Measurements from ENCODE around the gene PACS2. TPM values are rescaled to one million over a fixed set of nuclear protein-coding genes. Genes with fewer than 3 reads are reported as not detected.
A peak's percentile ranks its signal among the peaks of the same experiment; 100 is the strongest.

The PACS2 gene
- total and polyA plus RNA-seq, 4 donors: 69.2 to 177 (median 123) TPM

- Histone ChIP-seq H3K36me3 (ENCODE audit: control insufficient read depth, insufficient read depth, low read length) (peaks cover 14% of the 10 kb centered on the region), H3K27ac (ENCODE audit: low read depth, low read length) (no peak overlapping the region), H3K4me3 (ENCODE audit: low read depth, low read length) (no peak overlapping the region), H3K27me3 (ENCODE audit: control insufficient read depth, insufficient read depth, low read length) (no peaks in the 10 kb centered on the region), H3K4me1 (ENCODE audit: control insufficient read depth, insufficient read depth, low read length) (peaks cover 42% of the 10 kb centered on the region), H3K9me3 (ENCODE audit: control insufficient read depth, insufficient read depth, low read length) (no peaks in the 10 kb centered on the region)
- 52% methylated on average over 9 of the region's 12 CpGs for WGBS (ENCODE audit: insufficient coverage)
- DNase-seq (ENCODE audit: low read depth in 4 of 6, low spot score in 6 of 6): no peak
These were observed 2.7 kb upstream of the PACS2 start for GRCh38 chr14:105311838-105312237.

DNA sequence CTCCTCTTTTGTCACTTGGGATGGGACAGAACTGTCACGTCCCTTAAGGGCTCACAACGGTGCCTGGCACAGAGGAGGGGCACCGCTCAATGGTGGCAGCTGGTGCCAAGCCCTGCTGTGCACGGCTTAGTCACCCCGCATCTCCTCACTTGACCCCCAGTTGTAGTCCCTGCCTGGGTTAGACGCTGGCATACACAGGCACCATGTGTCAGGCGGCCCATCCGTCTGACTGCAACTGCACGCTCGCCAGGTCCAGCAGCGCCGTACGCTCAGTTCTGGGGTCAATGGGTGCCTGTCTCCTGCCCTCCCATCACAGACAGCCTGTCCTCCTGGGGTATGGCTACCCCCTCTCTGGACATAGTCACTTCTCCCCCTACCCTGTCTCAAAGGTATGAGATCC, 1.6 kb upstream of the PACS2 start:
- Histone ChIP-seq H3K36me3 (ENCODE audit: control insufficient read depth, insufficient read depth, low read length) (peaks cover 12% of the 10 kb centered on the region), H3K27me3 (ENCODE audit: control insufficient read depth, insufficient read depth, low read length) (no peaks in the 10 kb centered on the region), H3K9me3 (ENCODE audit: control insufficient read depth, insufficient read depth, low read length) (no peaks in the 10 kb centered on the region), H3K4me1 (ENCODE audit: control insufficient read depth, insufficient read depth, low read length) (peaks cover 53% of the 10 kb centered on the region), H3K4me3 (ENCODE audit: low read depth, low read length) (no peak overlapping the region), H3K27ac (ENCODE audit: low read depth, low read length) (peak overlapping the region; percentile 88)
- WGBS (ENCODE audit: insufficient coverage): 64% methylated on average over 13 of the region's 13 CpGs
- no peak for DNase-seq (ENCODE audit: low read depth in 4 of 6, low spot score in 6 of 6)

DNA sequence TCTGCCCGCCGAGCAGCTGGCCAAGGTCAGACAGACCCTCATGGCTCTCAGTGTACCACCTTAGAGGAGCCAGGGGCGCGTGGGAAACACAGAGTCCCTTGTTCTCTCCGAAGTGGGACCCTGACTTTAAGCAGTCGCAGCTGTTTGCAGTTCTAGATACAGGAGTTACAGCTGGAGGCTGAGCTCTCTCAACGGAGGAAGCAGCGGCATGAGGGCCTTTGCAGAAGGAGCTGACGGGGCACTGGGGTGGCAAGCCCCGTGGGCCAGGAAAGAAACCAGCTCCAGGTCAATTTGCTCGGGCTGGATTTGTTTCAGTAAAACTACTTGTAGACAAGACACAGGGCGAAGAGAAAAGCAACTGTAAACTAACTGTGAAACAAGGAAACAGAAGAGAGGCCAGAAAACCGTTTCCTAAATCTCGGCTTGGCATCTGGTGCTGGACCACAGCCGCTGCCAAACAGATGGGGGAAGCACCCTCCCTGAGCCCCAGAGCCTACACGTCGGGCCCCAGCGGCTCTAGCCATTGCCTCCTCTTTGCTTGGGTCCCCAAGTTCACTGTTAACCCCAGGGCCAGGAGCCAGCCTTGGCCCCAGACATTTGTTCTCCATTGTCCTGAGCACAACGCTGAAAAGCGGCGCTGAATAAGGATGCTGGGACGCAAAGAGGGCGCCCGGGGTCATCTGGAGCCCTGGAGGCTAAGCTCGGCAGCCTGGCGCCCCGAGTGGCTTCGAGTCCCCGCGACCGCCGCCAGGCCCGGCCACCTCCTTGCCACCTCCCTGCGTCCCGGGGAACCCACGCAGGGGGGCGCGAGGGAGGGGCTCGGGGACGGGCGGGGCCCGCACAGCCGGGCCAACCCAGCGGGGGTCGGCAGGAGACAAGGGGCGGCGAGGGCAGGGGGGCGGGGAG, 914 bp upstream of the PACS2 start:
- H3K4me3 ChIP-seq (ENCODE audit: low read depth, low read length): peak overlapping the region; percentile 35
- peaks cover 12% of the 10 kb centered on the region for H3K36me3 ChIP-seq (ENCODE audit: control insufficient read depth, insufficient read depth, low read length)
- H3K27ac ChIP-seq (ENCODE audit: low read depth, low read length): peak overlapping the region; percentile 88
- no peaks in the 10 kb centered on the region for H3K9me3 ChIP-seq (ENCODE audit: control insufficient read depth, insufficient read depth, low read length)
- H3K27me3 ChIP-seq (ENCODE audit: control insufficient read depth, insufficient read depth, low read length): no peaks in the 10 kb centered on the region
- H3K4me1 ChIP-seq (ENCODE audit: control insufficient read depth, insufficient read depth, low read length): peaks cover 56% of the 10 kb centered on the region
- 7% methylated on average over 47 of the region's 48 CpGs for WGBS (ENCODE audit: insufficient coverage)
- DNase-seq (ENCODE audit: low read depth in 4 of 6, low spot score in 6 of 6): peak in 1 of 6 donors; percentile 37

DNA sequence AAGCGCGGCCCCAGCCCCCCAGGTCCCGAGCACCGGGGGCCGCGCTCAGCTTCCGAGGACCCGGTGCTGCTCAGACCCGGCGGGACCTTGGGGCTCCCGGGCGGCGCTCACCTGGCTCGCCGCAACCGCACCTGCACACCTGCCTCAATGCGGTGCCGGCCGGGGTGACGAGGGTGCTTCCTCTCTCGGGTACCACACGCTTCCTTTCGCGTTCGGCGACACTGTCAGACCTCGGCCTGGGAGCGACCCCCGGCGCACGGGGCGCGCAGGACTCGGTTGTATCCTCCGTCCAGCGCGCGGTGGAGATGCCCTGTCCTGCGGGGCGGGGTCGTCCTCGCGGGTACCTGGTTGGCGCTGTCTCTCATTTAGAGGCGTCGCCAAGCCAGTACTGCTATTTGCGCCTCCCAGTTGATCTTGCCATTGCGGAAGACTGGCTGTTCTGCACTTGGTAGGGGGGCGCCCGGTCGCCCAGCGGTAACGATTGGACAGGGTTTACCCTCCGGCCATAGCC, 718 bp downstream of the PACS2 start:
- Histone ChIP-seq H3K27me3 (ENCODE audit: control insufficient read depth, insufficient read depth, low read length) (no peaks in the 10 kb centered on the region), H3K36me3 (ENCODE audit: control insufficient read depth, insufficient read depth, low read length) (peaks cover 10% of the 10 kb centered on the region), H3K9me3 (ENCODE audit: control insufficient read depth, insufficient read depth, low read length) (no peaks in the 10 kb centered on the region), H3K4me3 (ENCODE audit: low read depth, low read length) (peak overlapping the region; percentile 56), H3K4me1 (ENCODE audit: control insufficient read depth, insufficient read depth, low read length) (peaks cover 56% of the 10 kb centered on the region), H3K27ac (ENCODE audit: low read depth, low read length) (no peak overlapping the region)
- whole genome bisulfite sequencing (ENCODE audit: insufficient coverage): under 1% methylated on average over 54 of the region's 54 CpGs
- DNase-seq (ENCODE audit: low read depth in 4 of 6, low spot score in 6 of 6): peak in 2 of 6 donors; percentile 42 to 50

GRCh38 chr14:105315941-105316576, 1.5 kb downstream of the PACS2 start:
- no peaks in the 10 kb centered on the region for H3K9me3 ChIP-seq (ENCODE audit: control insufficient read depth, insufficient read depth, low read length)
- no peaks in the 10 kb centered on the region for H3K27me3 ChIP-seq (ENCODE audit: control insufficient read depth, insufficient read depth, low read length)
- no peak for DNase-seq (ENCODE audit: low read depth in 4 of 6, low spot score in 6 of 6)
- H3K4me3 ChIP-seq (ENCODE audit: low read depth, low read length): peak overlapping the region; percentile 56
- H3K36me3 ChIP-seq (ENCODE audit: control insufficient read depth, insufficient read depth, low read length): peaks cover 11% of the 10 kb centered on the region
- WGBS (ENCODE audit: insufficient coverage): 73% methylated on average over 15 of the region's 15 CpGs
- H3K27ac ChIP-seq (ENCODE audit: low read depth, low read length): no peak overlapping the region
- peaks cover 56% of the 10 kb centered on the region for H3K4me1 ChIP-seq (ENCODE audit: control insufficient read depth, insufficient read depth, low read length)

DNA sequence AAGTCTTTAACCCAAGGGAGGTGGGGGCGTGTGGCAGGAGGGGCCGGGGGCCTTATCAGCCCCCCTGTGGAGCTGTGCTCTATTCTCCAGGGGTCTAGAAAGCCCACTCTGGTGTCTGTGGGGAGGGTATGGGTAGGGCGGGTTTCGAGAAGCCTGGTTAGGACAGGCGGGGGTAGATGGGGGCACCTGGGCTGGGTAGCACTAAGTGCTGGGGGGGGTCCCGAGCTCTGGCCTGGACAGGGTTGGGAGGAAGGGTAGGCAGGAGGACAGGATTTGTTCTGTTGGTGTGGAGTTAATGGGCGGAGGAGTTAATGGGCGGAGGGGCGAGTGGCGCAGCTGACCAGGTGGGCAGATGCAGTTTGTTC, 2.0 kb downstream of the PACS2 start:
- Histone ChIP-seq H3K4me1 (ENCODE audit: control insufficient read depth, insufficient read depth, low read length) (peaks cover 56% of the 10 kb centered on the region), H3K36me3 (ENCODE audit: control insufficient read depth, insufficient read depth, low read length) (peaks cover 11% of the 10 kb centered on the region), H3K27me3 (ENCODE audit: control insufficient read depth, insufficient read depth, low read length) (no peaks in the 10 kb centered on the region), H3K27ac (ENCODE audit: low read depth, low read length) (no peak overlapping the region), H3K4me3 (ENCODE audit: low read depth, low read length) (no peak overlapping the region), H3K9me3 (ENCODE audit: control insufficient read depth, insufficient read depth, low read length) (no peaks in the 10 kb centered on the region)
- no peak for DNase-seq (ENCODE audit: low read depth in 4 of 6, low spot score in 6 of 6)
- WGBS (ENCODE audit: insufficient coverage): 91% methylated on average over 9 of the region's 10 CpGs

GRCh38 chr14:105316968-105317510, 2.5 kb downstream of the PACS2 start:
- H3K4me3 ChIP-seq (ENCODE audit: low read depth, low read length): no peak overlapping the region
- DNase-seq (ENCODE audit: low read depth in 4 of 6, low spot score in 6 of 6): peak in 1 of 6 donors; percentile 68
- 51% methylated on average over 15 of the region's 18 CpGs for WGBS (ENCODE audit: insufficient coverage)

DNA sequence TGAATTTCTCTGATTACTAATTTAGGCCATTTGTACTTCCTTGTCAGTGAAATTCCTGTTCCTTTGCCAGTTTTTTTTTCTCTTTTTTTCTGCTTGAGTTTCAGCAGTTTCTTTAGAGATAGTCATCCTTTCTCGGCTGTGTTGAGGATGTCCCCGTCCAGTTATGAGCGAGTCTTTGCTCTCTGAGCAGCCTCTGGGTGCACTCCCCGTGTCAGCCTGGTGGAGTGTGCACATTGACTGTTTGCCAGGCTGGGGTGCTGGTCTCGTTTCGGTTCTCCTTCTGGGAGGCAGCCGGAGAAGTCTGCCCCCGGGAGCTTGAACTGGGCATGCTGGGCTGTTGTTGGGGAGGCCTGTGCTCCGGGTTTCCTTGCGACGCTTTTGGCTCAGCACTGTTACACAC, 3.0 kb downstream of the PACS2 start:
- H3K4me3 ChIP-seq (ENCODE audit: low read depth, low read length): no peak overlapping the region
- H3K27me3 ChIP-seq (ENCODE audit: control insufficient read depth, insufficient read depth, low read length): no peaks in the 10 kb centered on the region
- DNase-seq (ENCODE audit: low read depth in 4 of 6, low spot score in 6 of 6): no peak
- H3K9me3 ChIP-seq (ENCODE audit: control insufficient read depth, insufficient read depth, low read length): no peaks in the 10 kb centered on the region
- H3K27ac ChIP-seq (ENCODE audit: low read depth, low read length): no peak overlapping the region
- peaks cover 8% of the 10 kb centered on the region for H3K36me3 ChIP-seq (ENCODE audit: control insufficient read depth, insufficient read depth, low read length)
- peaks cover 46% of the 10 kb centered on the region for H3K4me1 ChIP-seq (ENCODE audit: control insufficient read depth, insufficient read depth, low read length)
- 45% methylated on average over 11 of the region's 11 CpGs for WGBS (ENCODE audit: insufficient coverage)

More at GRCh38 chr14:105316968-105317510, 2.5 kb downstream of the PACS2 start:
- H3K9me3 ChIP-seq (ENCODE audit: control insufficient read depth, insufficient read depth, low read length): no peaks in the 10 kb centered on the region
- peaks cover 8% of the 10 kb centered on the region for H3K36me3 ChIP-seq (ENCODE audit: control insufficient read depth, insufficient read depth, low read length)
- H3K27me3 ChIP-seq (ENCODE audit: control insufficient read depth, insufficient read depth, low read length): no peaks in the 10 kb centered on the region
- peaks cover 51% of the 10 kb centered on the region for H3K4me1 ChIP-seq (ENCODE audit: control insufficient read depth, insufficient read depth, low read length)
- no peak overlapping the region for H3K27ac ChIP-seq (ENCODE audit: low read depth, low read length)

- WGBS (ENCODE audit: insufficient coverage): 76% methylated on average over 25 of the region's 27 CpGs
- H3K27me3 ChIP-seq (ENCODE audit: control insufficient read depth, insufficient read depth, low read length): no peaks in the 10 kb centered on the region
- no peak overlapping the region for H3K27ac ChIP-seq (ENCODE audit: low read depth, low read length)
- no peak for DNase-seq (ENCODE audit: low read depth in 4 of 6, low spot score in 6 of 6)
- H3K9me3 ChIP-seq (ENCODE audit: control insufficient read depth, insufficient read depth, low read length): no peaks in the 10 kb centered on the region
- H3K36me3 ChIP-seq (ENCODE audit: control insufficient read depth, insufficient read depth, low read length): peaks cover 45% of the 10 kb centered on the region
- H3K4me1 ChIP-seq (ENCODE audit: control insufficient read depth, insufficient read depth, low read length): peaks cover 52% of the 10 kb centered on the region
- H3K4me3 ChIP-seq (ENCODE audit: low read depth, low read length): no peak overlapping the region
These were observed 8.4 kb downstream of the PACS2 start for GRCh38 chr14:105322791-105323556.
